Measurements from ENCODE around the gene PROC.

PROC gene

GRCh38 chr2:127409716-127410115, 8.5 kb upstream of the PROC start:
- intact Hi-C loops (cut with DNase I): loop anchor here (2.0 kb wide), 1 partner anchor 23 kb away; the partner anchor contains the start of gene MAP3K2
- DNase-seq: peak in 4 of 42 donors; percentile 6 to 29 (median 13)

- DNase-seq: peak in 2 of 42 donors; percentile 15 to 23
- intact Hi-C loops (cut with DNase I): no loop called here
These were observed 7.2 kb upstream of the PROC start for GRCh38 chr2:127410871-127411652.

GRCh38 chr2:127411653-127412369, 6.4 kb upstream of the PROC start:
- peak in 3 of 42 donors; percentile 11 to 37 (median 22) for DNase-seq
- intact Hi-C loops (cut with DNase I): no loop called here

GRCh38 chr2:127413200-127413599, 5.0 kb upstream of the PROC start:
- intact Hi-C loops (cut with DNase I): no loop called here
- DNase-seq: no peak

- DNase-seq: peak in 1 of 42 donors; percentile 3
- intact Hi-C loops (cut with DNase I): no loop called here
These were observed 4.2 kb upstream of the PROC start for GRCh38 chr2:127413782-127414637.

GRCh38 chr2:127414638-127415592, 3.3 kb upstream of the PROC start:
- DNase-seq: no peak
- intact Hi-C loops (cut with DNase I): no loop called here

- DNase-seq: peak in 41 of 42 donors; percentile 44 to 83 (median 67)
- intact Hi-C loops (cut with DNase I): no loop called here
These were observed 2.4 kb upstream of the PROC start for GRCh38 chr2:127415593-127416505.

GRCh38 chr2:127416506-127417001, 1.7 kb upstream of the PROC start:
- intact Hi-C loops (cut with DNase I): no loop called here
- DNase-seq: peak in 11 of 42 donors; percentile 25 to 59 (median 39)

GRCh38 chr2:127417406-127417805, 821 bp upstream of the PROC start:
- intact Hi-C loops (cut with DNase I): no loop called here
- DNase-seq: peak in 2 of 42 donors; percentile 13 to 34

- DNase-seq: no peak
- intact Hi-C loops (cut with DNase I): loop anchor here (2.0 kb wide), 1 partner anchor 14 kb away; no protein-coding TSS in a partner anchor
These were observed 844 bp downstream of the PROC start for GRCh38 chr2:127419112-127419430.

GRCh38 chr2:127419448-127420038, 1.3 kb downstream of the PROC start:
- intact Hi-C loops (cut with DNase I): loop anchor here (2.0 kb wide), 1 partner anchor 15 kb away; no protein-coding TSS in a partner anchor
- peak in 2 of 42 donors; percentile 8 for DNase-seq

GRCh38 chr2:127420039-127420864, 2.0 kb downstream of the PROC start:
- intact Hi-C loops (cut with DNase I): no loop called here
- DNase-seq: peak in 3 of 42 donors; percentile 8 to 38 (median 13)

GRCh38 chr2:127421116-127421800, 3.0 kb downstream of the PROC start:
- intact Hi-C loops (cut with DNase I): no loop called here
- peak in 3 of 42 donors; percentile 7 to 37 (median 12) for DNase-seq

- intact Hi-C loops (cut with DNase I): no loop called here
- peak in 4 of 42 donors; percentile 4 to 40 (median 10) for DNase-seq
These were observed 3.8 kb downstream of the PROC start for GRCh38 chr2:127421871-127422558.

Data from head of caudate nucleus (tissue), 42 donors.